ENCODE measurements around the gene ACER3. TPM values are rescaled to one million over a fixed set of nuclear protein-coding genes. Genes with fewer than 3 reads are reported as not detected.

The ACER3 gene
- polyA plus RNA-seq, 1 experiment = 11.2 TPM

- no peak for TF ChIP-seq CTCF (IDR thresholded peaks at IDR 0.05; ENCODE audit: low read depth, low read length)
- POLR2A ChIA-PET = no interaction called here
- Histone ChIP-seq H3K27me3 (ENCODE audit: control insufficient read depth, insufficient read depth, low read length) (peaks cover 14% of the 10 kb centered on the region), H3K27ac (ENCODE audit: low read depth, low read length) (no peak overlapping the region), H3K4me3 (ENCODE audit: low read depth, low read length) (no peak overlapping the region), H3K9me3 (ENCODE audit: control insufficient read depth, insufficient read depth, low read length) (peaks cover 5% of the 10 kb centered on the region; the same call in 1 of the 2 replicates)
- CTCF ChIA-PET = interaction anchor here (0.8 to 2.0 kb wide), 7 partner anchors 9 to 304 kb away, joined by 3 to 16 read pairs (median 3); no protein-coding TSS in a partner anchor
- no peak for DNase-seq (ENCODE audit: low read depth, low spot score)
Measured at GRCh38 chr11:77040401-77040777, 179.7 kb downstream of the ACER3 start.

- H3K9me3 ChIP-seq (ENCODE audit: control insufficient read depth, insufficient read depth, low read length) = peaks cover 5% of the 10 kb centered on the region; the same call in 1 of the 2 replicates
- no peak for DNase-seq (ENCODE audit: low read depth, low spot score)
- no peak overlapping the region for H3K4me3 ChIP-seq (ENCODE audit: low read depth, low read length)
- POLR2A ChIA-PET = no interaction called here
- no peak for TF ChIP-seq CTCF (IDR thresholded peaks at IDR 0.05; ENCODE audit: low read depth, low read length)
- no peak overlapping the region for H3K27ac ChIP-seq (ENCODE audit: low read depth, low read length)
- CTCF ChIA-PET = interaction anchor here (1.0 to 2.0 kb wide), 3 partner anchors 17 to 60 kb away, joined by 3 to 7 read pairs (median 3); no protein-coding TSS in a partner anchor
- H3K27me3 ChIP-seq (ENCODE audit: control insufficient read depth, insufficient read depth, low read length) = peaks cover 14% of the 10 kb centered on the region
Measured at GRCh38 chr11:77040889-77041288, 180.2 kb downstream of the ACER3 start.

- POLR2A ChIA-PET = no interaction called here
- TF ChIP-seq CTCF (IDR thresholded peaks at IDR 0.05; ENCODE audit: low read depth, low read length) = no peak
- no peak for DNase-seq (ENCODE audit: low read depth, low spot score)
Measured at GRCh38 chr11:77042111-77042726, 181.5 kb downstream of the ACER3 start.

GRCh38 chr11:77044356-77044755, 183.6 kb downstream of the ACER3 start:
- POLR2A ChIA-PET = no interaction called here
- CTCF ChIA-PET = interaction anchor here (1.1 to 2.3 kb wide), 9 partner anchors 20 to 310 kb away, joined by 3 to 18 read pairs (median 5); no protein-coding TSS in a partner anchor
- H3K4me3 ChIP-seq (ENCODE audit: low read depth, low read length) = no peak overlapping the region
- H3K27me3 ChIP-seq (ENCODE audit: control insufficient read depth, insufficient read depth, low read length) = peaks cover 8% of the 10 kb centered on the region
- no peak for DNase-seq (ENCODE audit: low read depth, low spot score)
- TF ChIP-seq CTCF (IDR thresholded peaks at IDR 0.05; ENCODE audit: low read depth, low read length) = no peak
- peaks cover 5% of the 10 kb centered on the region; the same call in 1 of the 2 replicates for H3K9me3 ChIP-seq (ENCODE audit: control insufficient read depth, insufficient read depth, low read length)
- no peak overlapping the region for H3K27ac ChIP-seq (ENCODE audit: low read depth, low read length)

More at GRCh38 chr11:77042111-77042726, 181.5 kb downstream of the ACER3 start:
- no peak overlapping the region for H3K27ac ChIP-seq (ENCODE audit: low read depth, low read length)
- peaks cover 5% of the 10 kb centered on the region; the same call in 1 of the 2 replicates for H3K9me3 ChIP-seq (ENCODE audit: control insufficient read depth, insufficient read depth, low read length)
- H3K27me3 ChIP-seq (ENCODE audit: control insufficient read depth, insufficient read depth, low read length) = peaks cover 14% of the 10 kb centered on the region
- H3K4me3 ChIP-seq (ENCODE audit: low read depth, low read length) = no peak overlapping the region
- CTCF ChIA-PET = interaction anchor here (1.6 kb wide), 1 partner anchor 124 kb away, joined by 4 read pairs; no protein-coding TSS in a partner anchor

GRCh38 chr11:77044886-77045285, 184.2 kb downstream of the ACER3 start:
- DNase-seq (ENCODE audit: low read depth, low spot score) = no peak
- H3K27me3 ChIP-seq (ENCODE audit: control insufficient read depth, insufficient read depth, low read length) = peaks cover 3% of the 10 kb centered on the region
- peaks cover 5% of the 10 kb centered on the region; the same call in 1 of the 2 replicates for H3K9me3 ChIP-seq (ENCODE audit: control insufficient read depth, insufficient read depth, low read length)
- TF ChIP-seq CTCF (IDR thresholded peaks at IDR 0.05; ENCODE audit: low read depth, low read length) = no peak
- H3K4me3 ChIP-seq (ENCODE audit: low read depth, low read length) = no peak overlapping the region
- ChIA-PET CTCF (interaction anchor here (0.7 to 2.3 kb wide), 12 partner anchors 20 to 311 kb away, joined by 3 to 18 read pairs (median 4); no protein-coding TSS in a partner anchor), POLR2A (no interaction called here)
- no peak overlapping the region for H3K27ac ChIP-seq (ENCODE audit: low read depth, low read length)
